CD1c-positive myeloid dendritic cell (primary cell): ENCODE results near the gene AEBP2.

Experiments used
- DNase-seq: peaks from one replicate; pipeline ENCODE4 v3.0.0-alpha.2; 2016; ENCODE audit errors: extremely low spot score

AEBP2 gene

GRCh38 chr12:19553175-19553574, 113.9 kb downstream of the AEBP2 start:
- DNase-seq, result no peak

- no peak for DNase-seq
Measured at GRCh38 chr12:19561411-19561961, 122.2 kb downstream of the AEBP2 start.
